ENCODE results near the gene SCAPER.

The SCAPER gene

GRCh38 chr15:76668900-76669299 is 236.2 kb downstream of the SCAPER start:
- Histone ChIP-seq H3K27me3 (ENCODE audit: control insufficient read depth in 1 of 2, insufficient read depth in 2 of 2, low read length in 2 of 2) (no peaks in the 10 kb centered on the region), H3K27ac (ENCODE audit: low read depth, low read length) (no peak overlapping the region), H3K4me3 (ENCODE audit: low read depth in 1 of 2, low read length in 2 of 2) (no peak overlapping the region), H3K9ac (ENCODE audit: low read depth in 1 of 2, low read length in 2 of 2) (no peak overlapping the region), H3K36me3 (ENCODE audit: control insufficient read depth in 1 of 2, insufficient read depth in 2 of 2, low read length in 2 of 2) (no peaks in the 10 kb centered on the region), H3K9me3 (ENCODE audit: control insufficient read depth in 1 of 2, low read length in 2 of 2) (no peaks in the 10 kb centered on the region), H3K4me1 (ENCODE audit: control insufficient read depth in 1 of 2, insufficient read depth in 2 of 2, low read length in 2 of 2) (no peaks in the 10 kb centered on the region)

GRCh38 chr15:76667943-76668715 is 237.0 kb downstream of the SCAPER start:
- Histone ChIP-seq H3K36me3 (ENCODE audit: control insufficient read depth in 1 of 2, insufficient read depth in 2 of 2, low read length in 2 of 2) (no peaks in the 10 kb centered on the region), H3K9ac (ENCODE audit: low read depth in 1 of 2, low read length in 2 of 2) (no peak overlapping the region), H3K9me3 (ENCODE audit: control insufficient read depth in 1 of 2, low read length in 2 of 2) (no peaks in the 10 kb centered on the region), H3K4me1 (ENCODE audit: control insufficient read depth in 1 of 2, insufficient read depth in 2 of 2, low read length in 2 of 2) (no peaks in the 10 kb centered on the region), H3K27ac (ENCODE audit: low read depth, low read length) (no peak overlapping the region), H3K4me3 (ENCODE audit: low read depth in 1 of 2, low read length in 2 of 2) (no peak overlapping the region), H3K27me3 (ENCODE audit: control insufficient read depth in 1 of 2, insufficient read depth in 2 of 2, low read length in 2 of 2) (no peaks in the 10 kb centered on the region)

GRCh38 chr15:76664895-76665294 is 240.2 kb downstream of the SCAPER start:
- no peak overlapping the region for H3K27ac ChIP-seq (ENCODE audit: low read depth, low read length)
- no peaks in the 10 kb centered on the region for H3K27me3 ChIP-seq (ENCODE audit: control insufficient read depth in 1 of 2, insufficient read depth in 2 of 2, low read length in 2 of 2)
- no peak overlapping the region for H3K9ac ChIP-seq (ENCODE audit: low read depth in 1 of 2, low read length in 2 of 2)
- H3K4me1 ChIP-seq (ENCODE audit: control insufficient read depth in 1 of 2, insufficient read depth in 2 of 2, low read length in 2 of 2): no peaks in the 10 kb centered on the region
- H3K36me3 ChIP-seq (ENCODE audit: control insufficient read depth in 1 of 2, insufficient read depth in 2 of 2, low read length in 2 of 2): no peaks in the 10 kb centered on the region
- H3K9me3 ChIP-seq (ENCODE audit: control insufficient read depth in 1 of 2, low read length in 2 of 2): no peaks in the 10 kb centered on the region
- H3K4me3 ChIP-seq (ENCODE audit: low read depth in 1 of 2, low read length in 2 of 2): no peak overlapping the region

GRCh38 chr15:76664411-76664810 is 240.7 kb downstream of the SCAPER start:
- Histone ChIP-seq H3K4me3 (ENCODE audit: low read depth in 1 of 2, low read length in 2 of 2) (no peak overlapping the region), H3K9me3 (ENCODE audit: control insufficient read depth in 1 of 2, low read length in 2 of 2) (no peaks in the 10 kb centered on the region), H3K9ac (ENCODE audit: low read depth in 1 of 2, low read length in 2 of 2) (no peak overlapping the region), H3K4me1 (ENCODE audit: control insufficient read depth in 1 of 2, insufficient read depth in 2 of 2, low read length in 2 of 2) (no peaks in the 10 kb centered on the region), H3K36me3 (ENCODE audit: control insufficient read depth in 1 of 2, insufficient read depth in 2 of 2, low read length in 2 of 2) (no peaks in the 10 kb centered on the region), H3K27ac (ENCODE audit: low read depth, low read length) (no peak overlapping the region), H3K27me3 (ENCODE audit: control insufficient read depth in 1 of 2, insufficient read depth in 2 of 2, low read length in 2 of 2) (no peaks in the 10 kb centered on the region)

- Histone ChIP-seq H3K36me3 (ENCODE audit: control insufficient read depth in 1 of 2, insufficient read depth in 2 of 2, low read length in 2 of 2) (no peaks in the 10 kb centered on the region), H3K4me3 (ENCODE audit: low read depth in 1 of 2, low read length in 2 of 2) (no peak overlapping the region), H3K9me3 (ENCODE audit: control insufficient read depth in 1 of 2, low read length in 2 of 2) (no peaks in the 10 kb centered on the region), H3K4me1 (ENCODE audit: control insufficient read depth in 1 of 2, insufficient read depth in 2 of 2, low read length in 2 of 2) (no peaks in the 10 kb centered on the region), H3K9ac (ENCODE audit: low read depth in 1 of 2, low read length in 2 of 2) (no peak overlapping the region), H3K27me3 (ENCODE audit: control insufficient read depth in 1 of 2, insufficient read depth in 2 of 2, low read length in 2 of 2) (no peaks in the 10 kb centered on the region), H3K27ac (ENCODE audit: low read depth, low read length) (no peak overlapping the region)
These were observed 241.6 kb downstream of the SCAPER start for GRCh38 chr15:76663529-76663928.

- Histone ChIP-seq H3K4me3 (ENCODE audit: low read depth in 1 of 2, low read length in 2 of 2) (no peak overlapping the region), H3K36me3 (ENCODE audit: control insufficient read depth in 1 of 2, insufficient read depth in 2 of 2, low read length in 2 of 2) (peaks cover 0 to 3% of the 10 kb centered on the region in 2 donors), H3K9me3 (ENCODE audit: control insufficient read depth in 1 of 2, low read length in 2 of 2) (no peaks in the 10 kb centered on the region), H3K27ac (ENCODE audit: low read depth, low read length) (no peak overlapping the region), H3K9ac (ENCODE audit: low read depth in 1 of 2, low read length in 2 of 2) (no peak overlapping the region), H3K4me1 (ENCODE audit: control insufficient read depth in 1 of 2, insufficient read depth in 2 of 2, low read length in 2 of 2) (no peaks in the 10 kb centered on the region), H3K27me3 (ENCODE audit: control insufficient read depth in 1 of 2, insufficient read depth in 2 of 2, low read length in 2 of 2) (no peaks in the 10 kb centered on the region)
These were observed 256.3 kb downstream of the SCAPER start for GRCh38 chr15:76648732-76649444.

GRCh38 chr15:76647612-76648011 is 257.5 kb downstream of the SCAPER start:
- Histone ChIP-seq H3K27me3 (ENCODE audit: control insufficient read depth in 1 of 2, insufficient read depth in 2 of 2, low read length in 2 of 2) (no peaks in the 10 kb centered on the region), H3K36me3 (ENCODE audit: control insufficient read depth in 1 of 2, insufficient read depth in 2 of 2, low read length in 2 of 2) (peaks cover 0 to 3% of the 10 kb centered on the region in 2 donors), H3K9ac (ENCODE audit: low read depth in 1 of 2, low read length in 2 of 2) (no peak overlapping the region), H3K27ac (ENCODE audit: low read depth, low read length) (no peak overlapping the region), H3K4me1 (ENCODE audit: control insufficient read depth in 1 of 2, insufficient read depth in 2 of 2, low read length in 2 of 2) (no peaks in the 10 kb centered on the region), H3K4me3 (ENCODE audit: low read depth in 1 of 2, low read length in 2 of 2) (no peak overlapping the region), H3K9me3 (ENCODE audit: control insufficient read depth in 1 of 2, low read length in 2 of 2) (no peaks in the 10 kb centered on the region)

GRCh38 chr15:76644646-76645045 is 260.5 kb downstream of the SCAPER start:
- Histone ChIP-seq H3K36me3 (ENCODE audit: control insufficient read depth in 1 of 2, insufficient read depth in 2 of 2, low read length in 2 of 2) (peaks cover 0 to 3% of the 10 kb centered on the region in 2 donors), H3K9ac (ENCODE audit: low read depth in 1 of 2, low read length in 2 of 2) (no peak overlapping the region), H3K27me3 (ENCODE audit: control insufficient read depth in 1 of 2, insufficient read depth in 2 of 2, low read length in 2 of 2) (no peaks in the 10 kb centered on the region), H3K4me1 (ENCODE audit: control insufficient read depth in 1 of 2, insufficient read depth in 2 of 2, low read length in 2 of 2) (no peaks in the 10 kb centered on the region), H3K4me3 (ENCODE audit: low read depth in 1 of 2, low read length in 2 of 2) (no peak overlapping the region), H3K27ac (ENCODE audit: low read depth, low read length) (no peak overlapping the region), H3K9me3 (ENCODE audit: control insufficient read depth in 1 of 2, low read length in 2 of 2) (no peaks in the 10 kb centered on the region)

- no peaks in the 10 kb centered on the region for H3K4me1 ChIP-seq (ENCODE audit: control insufficient read depth in 1 of 2, insufficient read depth in 2 of 2, low read length in 2 of 2)
- H3K9me3 ChIP-seq (ENCODE audit: control insufficient read depth in 1 of 2, low read length in 2 of 2): no peaks in the 10 kb centered on the region
- no peak overlapping the region for H3K9ac ChIP-seq (ENCODE audit: low read depth in 1 of 2, low read length in 2 of 2)
- no peak overlapping the region for H3K4me3 ChIP-seq (ENCODE audit: low read depth in 1 of 2, low read length in 2 of 2)
- H3K36me3 ChIP-seq (ENCODE audit: control insufficient read depth in 1 of 2, insufficient read depth in 2 of 2, low read length in 2 of 2): no peaks in the 10 kb centered on the region
- H3K27me3 ChIP-seq (ENCODE audit: control insufficient read depth in 1 of 2, insufficient read depth in 2 of 2, low read length in 2 of 2): no peaks in the 10 kb centered on the region
- no peak overlapping the region for H3K27ac ChIP-seq (ENCODE audit: low read depth, low read length)
These were observed 262.5 kb downstream of the SCAPER start for GRCh38 chr15:76642671-76643070.

GRCh38 chr15:76637166-76637565 is 268.0 kb downstream of the SCAPER start:
- H3K9me3 ChIP-seq (ENCODE audit: control insufficient read depth in 1 of 2, low read length in 2 of 2): peaks cover 6 to 15% of the 10 kb centered on the region in 2 donors
- no peaks in the 10 kb centered on the region for H3K4me1 ChIP-seq (ENCODE audit: control insufficient read depth in 1 of 2, insufficient read depth in 2 of 2, low read length in 2 of 2)
- no peak overlapping the region for H3K9ac ChIP-seq (ENCODE audit: low read depth in 1 of 2, low read length in 2 of 2)
- no peaks in the 10 kb centered on the region for H3K36me3 ChIP-seq (ENCODE audit: control insufficient read depth in 1 of 2, insufficient read depth in 2 of 2, low read length in 2 of 2)
- no peak overlapping the region for H3K4me3 ChIP-seq (ENCODE audit: low read depth in 1 of 2, low read length in 2 of 2)
- no peaks in the 10 kb centered on the region for H3K27me3 ChIP-seq (ENCODE audit: control insufficient read depth in 1 of 2, insufficient read depth in 2 of 2, low read length in 2 of 2)
- H3K27ac ChIP-seq (ENCODE audit: low read depth, low read length): no peak overlapping the region
